ENCODE results near the gene CASKIN1.
"Not testable (repeated sequence)": the region's sequence is repeated elsewhere in the genome, so short reads cannot be mapped to it uniquely, and the experiment has no call there.

The CASKIN1 gene, protein sequence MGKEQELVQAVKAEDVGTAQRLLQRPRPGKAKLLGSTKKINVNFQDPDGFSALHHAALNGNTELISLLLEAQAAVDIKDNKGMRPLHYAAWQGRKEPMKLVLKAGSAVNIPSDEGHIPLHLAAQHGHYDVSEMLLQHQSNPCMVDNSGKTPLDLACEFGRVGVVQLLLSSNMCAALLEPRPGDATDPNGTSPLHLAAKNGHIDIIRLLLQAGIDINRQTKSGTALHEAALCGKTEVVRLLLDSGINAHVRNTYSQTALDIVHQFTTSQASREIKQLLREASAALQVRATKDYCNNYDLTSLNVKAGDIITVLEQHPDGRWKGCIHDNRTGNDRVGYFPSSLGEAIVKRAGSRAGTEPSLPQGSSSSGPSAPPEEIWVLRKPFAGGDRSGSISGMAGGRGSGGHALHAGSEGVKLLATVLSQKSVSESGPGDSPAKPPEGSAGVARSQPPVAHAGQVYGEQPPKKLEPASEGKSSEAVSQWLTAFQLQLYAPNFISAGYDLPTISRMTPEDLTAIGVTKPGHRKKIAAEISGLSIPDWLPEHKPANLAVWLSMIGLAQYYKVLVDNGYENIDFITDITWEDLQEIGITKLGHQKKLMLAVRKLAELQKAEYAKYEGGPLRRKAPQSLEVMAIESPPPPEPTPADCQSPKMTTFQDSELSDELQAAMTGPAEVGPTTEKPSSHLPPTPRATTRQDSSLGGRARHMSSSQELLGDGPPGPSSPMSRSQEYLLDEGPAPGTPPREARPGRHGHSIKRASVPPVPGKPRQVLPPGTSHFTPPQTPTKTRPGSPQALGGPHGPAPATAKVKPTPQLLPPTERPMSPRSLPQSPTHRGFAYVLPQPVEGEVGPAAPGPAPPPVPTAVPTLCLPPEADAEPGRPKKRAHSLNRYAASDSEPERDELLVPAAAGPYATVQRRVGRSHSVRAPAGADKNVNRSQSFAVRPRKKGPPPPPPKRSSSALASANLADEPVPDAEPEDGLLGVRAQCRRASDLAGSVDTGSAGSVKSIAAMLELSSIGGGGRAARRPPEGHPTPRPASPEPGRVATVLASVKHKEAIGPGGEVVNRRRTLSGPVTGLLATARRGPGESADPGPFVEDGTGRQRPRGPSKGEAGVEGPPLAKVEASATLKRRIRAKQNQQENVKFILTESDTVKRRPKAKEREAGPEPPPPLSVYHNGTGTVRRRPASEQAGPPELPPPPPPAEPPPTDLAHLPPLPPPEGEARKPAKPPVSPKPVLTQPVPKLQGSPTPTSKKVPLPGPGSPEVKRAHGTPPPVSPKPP (N-terminal part only)

DNA sequence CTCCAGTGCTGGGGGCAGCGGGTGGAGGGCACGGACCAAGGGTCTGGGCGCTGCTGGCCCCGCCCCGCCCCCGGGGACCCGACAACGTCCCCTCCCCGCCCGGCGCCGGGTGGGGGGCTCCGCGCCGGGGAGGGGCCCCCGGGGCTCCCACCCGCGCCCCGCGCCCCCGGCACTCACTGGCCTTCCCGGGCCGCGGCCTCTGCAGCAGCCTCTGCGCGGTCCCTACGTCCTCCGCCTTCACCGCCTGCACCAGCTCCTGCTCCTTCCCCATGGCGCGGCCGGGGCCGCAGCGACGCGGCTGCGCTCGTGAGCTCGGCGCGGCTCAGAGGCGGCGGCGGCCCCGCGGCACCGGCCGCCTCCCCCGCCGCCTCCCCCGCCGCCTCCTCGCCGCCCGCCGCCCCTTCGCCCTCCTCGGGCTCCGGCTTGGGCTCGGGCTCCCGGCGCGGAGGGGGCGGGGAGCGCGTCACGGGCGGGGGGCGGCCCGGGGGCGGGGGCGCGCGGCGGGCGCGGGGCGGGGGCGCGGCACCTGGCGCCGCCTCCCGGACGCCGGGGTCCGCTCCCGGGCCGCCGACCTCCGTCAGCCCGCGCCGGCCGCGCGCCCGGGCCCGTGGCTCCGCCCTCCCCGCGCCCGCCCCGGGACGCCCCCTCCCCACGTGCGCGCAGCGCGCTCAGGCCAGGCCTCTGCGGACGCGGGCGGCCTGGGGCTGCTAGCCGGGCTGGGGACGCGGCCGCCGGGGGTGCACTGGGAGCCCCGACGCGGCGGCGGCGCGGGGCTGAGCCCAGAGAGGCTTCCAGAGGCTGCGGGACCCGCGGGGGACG lies at the start of gene CASKIN1:
Gene CASKIN1, minus strand, starts transcription at position 444 of the 819 bp plus-strand sequence. Its CDS starts 173 bp downstream, at position 271.
- DNase-seq (ENCODE audit: low read depth in 2 of 2) = no peak

DNA sequence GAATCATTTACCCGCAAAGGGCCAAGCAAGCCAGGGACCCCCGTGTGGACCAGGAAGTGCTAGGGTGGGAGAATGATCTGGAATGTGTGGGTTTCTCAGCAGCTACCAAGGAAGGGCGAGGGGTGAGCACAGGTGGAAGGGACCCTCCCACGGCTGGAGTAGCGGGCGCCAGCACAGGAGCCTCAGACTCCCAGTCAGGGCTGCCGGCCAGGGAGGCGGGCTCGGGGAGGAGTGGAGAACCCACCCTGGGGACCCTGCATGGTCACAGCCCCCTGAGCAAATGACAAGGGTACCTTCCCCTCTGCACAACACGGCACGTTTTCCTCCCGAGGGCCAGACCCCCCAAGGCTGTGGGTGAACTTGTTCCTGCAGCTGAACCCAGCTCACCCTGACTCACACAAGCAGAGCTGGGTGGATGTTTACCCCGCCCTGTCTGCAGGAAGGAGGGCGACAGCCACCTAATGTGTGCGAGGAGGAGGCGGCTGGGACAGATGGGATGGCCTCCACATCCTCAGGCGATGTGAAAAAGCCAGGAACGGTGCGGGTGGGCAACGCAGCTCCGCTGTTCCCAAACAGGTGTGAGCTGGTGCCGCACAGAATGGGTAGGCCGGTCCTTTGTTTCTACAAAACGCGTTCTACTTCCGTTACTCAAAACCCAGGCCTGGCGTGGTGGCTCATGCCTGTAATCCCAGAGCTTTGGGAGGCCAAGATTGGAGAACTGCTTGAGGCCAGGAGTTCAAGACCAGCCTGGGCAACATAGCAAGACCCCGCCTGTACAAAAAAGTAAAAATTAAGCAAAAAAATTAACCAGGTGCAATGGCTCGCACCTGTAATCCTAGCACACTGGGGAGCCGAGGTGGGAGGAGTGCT lies 48.8 kb upstream of the CASKIN1 start:
- no peak for DNase-seq (ENCODE audit: low read depth in 2 of 2)

DNA sequence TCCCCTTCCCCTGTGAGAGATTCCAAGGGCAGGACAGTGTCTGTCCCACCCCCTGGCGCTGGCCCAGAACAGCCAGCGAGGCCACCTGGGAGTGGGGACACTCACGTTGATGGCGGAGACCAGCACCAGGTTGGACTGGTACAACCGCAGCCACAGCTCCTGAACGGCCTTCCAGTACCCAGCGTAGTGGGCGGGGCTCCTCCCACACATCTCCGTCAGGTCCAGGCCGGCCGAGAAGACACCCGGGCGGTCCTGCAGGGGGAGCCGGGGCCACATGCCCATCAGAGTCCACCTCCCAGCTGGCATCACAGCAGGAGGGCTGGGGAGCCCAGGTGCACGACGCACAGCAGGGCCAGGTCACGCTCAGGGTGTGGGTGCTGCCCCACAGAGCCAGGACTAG lies 47.9 kb upstream of the CASKIN1 start:
- no peak for DNase-seq (ENCODE audit: low read depth in 2 of 2)

DNA sequence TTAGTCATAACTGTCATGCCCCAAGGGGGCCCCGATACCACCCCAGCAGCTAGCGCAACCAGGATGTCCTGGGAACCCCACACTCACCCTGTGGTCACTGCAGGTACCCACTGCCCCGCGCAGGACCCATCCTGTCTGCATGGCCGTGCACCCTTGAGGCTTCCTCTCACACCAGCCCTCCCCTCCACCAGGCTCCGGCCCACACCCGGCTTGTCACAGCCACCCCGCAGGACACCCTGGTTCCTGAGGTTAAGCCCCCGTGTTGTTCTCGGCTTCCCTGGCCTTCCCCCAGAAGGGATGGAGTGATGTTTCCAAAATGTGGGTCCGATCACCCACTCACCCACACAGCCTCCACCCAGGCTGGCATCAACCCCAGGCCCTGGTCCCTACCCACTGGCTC lies 47.4 kb upstream of the CASKIN1 start:
- DNase-seq (ENCODE audit: low read depth in 2 of 2) = no peak

DNA sequence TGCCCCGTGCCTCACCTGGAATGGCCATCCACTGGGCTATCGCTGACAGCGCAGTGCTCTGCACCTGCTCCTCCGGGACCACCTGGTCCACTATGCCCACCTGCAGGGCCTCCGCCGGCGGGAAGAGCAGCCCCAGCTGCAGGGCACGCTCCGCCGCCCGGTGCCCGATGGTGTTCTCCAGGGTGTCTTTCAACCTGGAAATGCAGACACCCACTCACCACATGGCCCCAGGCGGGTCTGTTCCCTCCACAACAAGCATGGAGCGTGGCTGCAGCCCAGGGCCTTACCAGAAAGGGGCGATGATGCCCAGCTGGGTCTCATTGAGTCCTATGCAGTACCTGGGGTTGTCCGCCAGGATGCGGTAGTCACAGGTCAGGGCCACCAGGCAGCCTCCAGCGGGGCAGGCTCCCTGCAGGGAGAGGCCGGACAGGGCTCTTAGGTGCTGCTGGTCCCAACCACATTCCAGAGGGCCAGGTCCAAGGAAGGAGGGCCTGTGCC lies 46.7 kb upstream of the CASKIN1 start:
- no peak for DNase-seq (ENCODE audit: low read depth in 2 of 2)

DNA sequence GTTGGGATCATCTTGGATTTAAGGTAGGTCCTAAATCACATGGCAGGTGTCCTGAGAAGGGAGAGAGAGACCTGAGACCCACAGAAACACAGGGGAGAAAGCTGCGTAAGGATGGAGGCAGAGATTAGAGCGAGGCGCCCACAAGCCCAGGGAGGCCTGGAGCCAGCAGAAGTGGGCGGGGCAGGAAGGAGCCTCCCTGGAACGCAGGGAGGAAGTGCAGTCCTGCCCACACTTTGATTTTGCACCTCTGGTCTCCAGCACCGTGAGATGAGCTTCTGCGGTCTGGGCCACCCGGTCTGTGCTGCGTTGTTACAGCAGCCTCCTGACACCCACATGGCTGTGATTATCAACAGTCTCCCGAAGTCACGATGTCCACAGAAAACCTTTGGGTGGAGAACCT lies 46.2 kb upstream of the CASKIN1 start:
- DNase-seq (ENCODE audit: low read depth in 2 of 2) = no peak

DNA sequence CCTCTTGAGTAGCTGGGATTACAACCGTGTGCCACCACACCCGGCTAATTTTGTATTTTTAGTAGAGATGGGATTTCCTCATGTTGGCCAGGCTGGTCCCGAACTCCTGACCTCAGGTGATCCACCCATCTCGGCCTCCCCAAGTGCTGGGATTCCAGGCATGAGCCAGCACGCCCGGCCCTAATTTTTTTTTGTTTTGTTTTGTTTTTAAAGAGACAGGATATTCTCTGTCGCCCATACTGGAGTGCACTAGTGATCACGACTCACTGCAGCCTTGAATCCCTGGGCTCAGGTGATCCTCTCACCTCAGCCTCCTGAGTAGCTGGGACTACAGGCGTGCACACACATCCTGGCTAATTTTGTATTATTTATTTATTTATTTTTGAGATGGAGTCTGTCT lies 43.9 kb upstream of the CASKIN1 start:
- DNase-seq (ENCODE audit: low read depth in 2 of 2) = not testable (repeated sequence)

DNA sequence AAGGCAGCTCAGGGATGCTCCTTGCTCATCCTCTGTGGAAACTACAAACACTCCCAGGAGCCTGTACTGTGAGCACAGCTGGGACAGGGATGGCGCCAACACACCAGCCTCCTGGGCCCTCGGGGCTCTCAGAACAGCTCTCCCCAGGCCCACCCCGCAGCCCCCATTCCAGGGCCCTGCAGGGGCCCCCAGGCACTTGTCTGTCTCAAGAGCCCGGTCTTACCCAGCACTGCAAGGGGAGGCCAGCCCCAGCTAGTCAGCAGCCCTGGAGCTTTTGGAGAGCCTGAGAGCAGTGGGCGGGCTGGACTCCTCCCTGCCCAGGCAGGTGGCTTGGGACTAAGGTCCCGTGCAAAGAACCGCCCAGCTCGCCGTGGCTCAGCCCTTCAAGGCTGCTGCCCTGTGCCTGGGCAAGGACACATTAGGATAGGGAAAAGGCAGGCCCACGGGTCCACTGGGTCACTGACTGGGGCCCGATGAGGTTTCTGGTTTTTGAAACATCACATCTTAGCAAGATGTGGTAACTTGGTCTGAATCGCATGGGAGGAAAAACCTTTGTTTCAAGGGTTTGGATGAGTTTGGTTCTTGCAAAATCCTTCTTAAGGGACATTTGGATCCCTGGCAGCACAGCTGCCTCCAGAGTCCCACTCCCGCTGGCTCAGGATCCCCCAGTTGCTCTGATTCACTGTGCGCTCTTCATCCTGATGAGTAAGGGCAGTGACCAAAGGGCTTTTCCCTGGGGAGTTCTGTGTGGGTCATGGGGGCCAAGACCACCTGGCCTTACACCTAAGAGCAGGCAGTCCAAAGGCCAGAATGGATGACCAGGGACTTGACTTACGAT lies 42.7 kb upstream of the CASKIN1 start:
- no peak for DNase-seq (ENCODE audit: low read depth in 2 of 2)

DNA sequence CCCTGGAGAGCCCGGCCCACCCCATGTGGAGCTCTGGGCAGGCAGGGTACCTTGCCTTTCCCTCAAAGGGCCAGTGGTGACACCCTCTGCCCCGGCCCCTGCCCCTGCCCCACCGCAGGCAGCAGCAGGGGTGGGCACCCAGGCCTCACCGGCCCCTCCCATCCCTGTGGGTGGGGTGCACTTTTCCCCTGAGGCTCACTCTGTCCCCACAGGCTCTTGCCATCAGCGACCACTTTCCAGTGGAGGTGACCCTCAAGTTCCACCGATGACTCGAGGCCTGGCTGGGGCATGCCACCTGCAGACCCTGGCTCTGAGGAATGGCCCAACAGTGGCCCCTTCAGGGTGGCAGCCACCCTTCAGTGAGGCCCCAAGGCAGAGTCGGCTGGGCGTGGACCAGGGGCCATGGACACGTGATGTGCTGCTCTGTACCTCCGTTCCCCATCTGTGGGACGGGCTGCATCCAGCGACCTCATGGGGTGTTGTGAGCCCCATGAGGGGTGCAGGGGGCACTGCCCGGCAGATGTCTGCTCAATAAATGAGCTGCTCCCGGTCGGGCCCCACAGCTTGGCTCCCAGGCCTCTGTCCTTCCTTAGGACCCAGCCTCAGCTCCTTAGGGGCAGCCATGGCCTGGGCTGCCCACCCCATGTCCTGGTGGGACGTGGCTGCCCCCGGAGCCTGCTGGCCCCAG lies 41.9 kb upstream of the CASKIN1 start:
- no peak for DNase-seq (ENCODE audit: low read depth in 2 of 2)

DNA sequence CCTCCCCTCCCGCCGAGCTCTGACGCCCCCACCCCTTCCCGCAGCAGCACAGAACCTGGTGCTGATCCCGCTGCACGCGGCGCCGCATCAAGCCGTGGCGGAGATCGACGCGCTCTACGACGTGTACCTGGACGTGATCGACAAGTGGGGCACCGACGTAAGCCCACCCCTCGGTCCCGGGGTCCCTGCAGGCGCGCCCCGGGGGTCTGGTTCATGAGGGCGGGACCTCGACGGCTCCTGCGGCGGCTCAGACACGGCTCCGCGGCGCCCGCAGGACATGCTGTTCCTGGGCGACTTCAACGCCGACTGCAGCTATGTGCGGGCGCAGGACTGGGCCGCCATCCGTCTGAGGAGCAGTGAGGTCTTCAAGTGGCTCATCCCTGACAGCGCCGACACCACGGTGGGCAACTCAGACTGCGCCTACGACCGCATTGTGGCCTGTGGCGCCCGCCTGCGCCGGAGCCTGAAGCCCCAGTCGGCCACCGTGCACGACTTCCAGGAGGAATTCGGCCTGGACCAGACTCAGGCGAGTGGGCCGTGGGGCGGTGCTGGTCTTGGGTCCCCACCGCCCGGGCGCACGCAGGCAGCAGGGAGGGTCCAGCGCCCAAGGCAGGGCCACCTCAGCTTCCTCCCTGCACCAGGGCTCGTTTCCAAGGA lies 41.2 kb upstream of the CASKIN1 start:
- DNase-seq (ENCODE audit: low read depth in 2 of 2) = no peak

DNA sequence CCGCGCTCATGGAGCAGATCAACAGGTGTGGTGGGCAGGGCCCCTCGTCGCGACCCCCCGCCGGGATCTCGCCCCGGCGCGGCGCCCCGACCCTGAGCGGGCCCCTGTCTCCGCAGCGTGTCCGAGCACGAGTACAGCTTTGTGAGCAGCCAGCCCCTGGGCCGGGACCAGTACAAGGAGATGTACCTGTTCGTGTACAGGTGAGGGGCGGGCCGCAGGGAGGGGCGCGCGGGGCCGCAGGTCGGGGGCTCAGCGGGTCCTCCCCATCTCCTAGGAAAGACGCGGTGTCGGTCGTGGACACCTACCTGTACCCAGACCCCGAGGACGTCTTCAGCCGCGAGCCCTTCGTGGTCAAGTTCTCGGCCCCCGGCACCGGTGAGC lies 40.7 kb upstream of the CASKIN1 start:
- DNase-seq (ENCODE audit: low read depth in 2 of 2) = no peak

DNA sequence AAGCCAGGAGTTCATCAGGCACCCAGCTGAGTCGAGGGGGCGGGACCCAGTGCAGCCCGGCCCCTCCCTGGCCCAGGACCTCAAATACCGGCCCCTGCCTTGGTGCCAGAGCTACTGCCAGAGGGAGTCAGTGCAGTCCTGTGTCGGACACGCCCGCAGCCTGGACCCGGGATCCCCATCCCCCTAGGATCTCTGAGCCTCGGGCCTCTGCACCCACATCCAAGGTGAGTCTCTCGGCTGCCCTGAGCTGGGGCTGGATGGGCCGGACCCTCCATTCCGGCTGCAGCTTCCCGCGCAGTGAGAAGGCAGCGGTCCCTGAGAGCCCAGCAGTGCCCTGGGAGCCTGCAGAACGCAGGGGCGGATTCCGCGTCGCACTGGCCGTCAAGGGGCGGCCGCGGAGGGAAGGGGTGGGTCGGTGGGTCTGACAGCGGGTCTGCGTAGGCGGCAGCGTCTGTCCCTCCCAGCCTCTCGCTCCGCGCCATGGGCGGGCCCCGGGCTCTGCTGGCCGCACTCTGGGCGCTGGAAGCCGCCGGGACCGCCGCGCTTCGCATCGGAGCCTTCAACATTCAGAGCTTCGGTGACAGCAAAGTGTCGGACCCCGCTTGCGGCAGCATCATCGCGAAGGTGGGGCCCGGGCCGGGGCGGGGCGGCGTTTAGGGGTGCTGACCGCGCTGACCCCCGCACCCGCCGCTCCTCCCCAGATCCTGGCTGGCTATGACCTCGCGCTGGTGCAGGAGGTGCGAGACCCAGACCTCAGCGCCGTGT lies 40.1 kb upstream of the CASKIN1 start, which contains the start of gene DNASE1L2:
Gene DNASE1L2, plus strand, starts transcription at position 108 of the 765 bp plus-strand sequence. Its CDS starts 373 bp downstream, at position 481.
- no peak for DNase-seq (ENCODE audit: low read depth in 2 of 2)

DNA sequence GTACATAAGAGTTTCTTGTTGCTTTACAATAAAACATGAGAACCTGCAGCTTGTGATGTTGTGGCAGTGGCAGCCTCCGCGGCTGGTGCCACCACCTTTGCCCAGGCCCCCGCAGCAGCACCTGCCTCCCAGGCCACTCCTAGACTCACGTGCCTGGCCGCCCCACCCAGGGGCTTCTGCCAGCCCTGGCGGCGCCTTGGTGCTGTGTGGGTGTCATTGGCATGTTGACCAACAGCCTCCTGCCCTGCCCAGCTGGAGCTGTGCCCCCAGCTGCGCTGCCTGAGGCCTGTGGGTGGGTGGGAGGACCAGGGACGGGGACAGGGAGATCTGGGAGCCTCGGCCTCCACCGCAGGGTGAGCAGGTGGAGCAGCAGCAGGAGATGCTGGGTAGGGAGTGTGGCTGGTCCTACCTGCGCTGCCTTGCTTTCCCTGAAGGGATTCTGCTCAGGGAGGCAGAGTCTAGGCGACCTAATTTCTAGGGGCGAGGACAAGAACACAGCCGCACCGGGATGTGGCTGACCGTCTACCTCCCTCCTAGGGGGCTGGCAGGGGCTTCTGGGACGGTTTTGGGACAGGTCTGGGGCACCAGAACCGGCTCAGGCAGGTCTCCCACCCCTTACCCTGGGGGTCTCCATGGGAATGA lies 39.4 kb upstream of the CASKIN1 start:
- no peak for DNase-seq (ENCODE audit: low read depth in 2 of 2)

DNA sequence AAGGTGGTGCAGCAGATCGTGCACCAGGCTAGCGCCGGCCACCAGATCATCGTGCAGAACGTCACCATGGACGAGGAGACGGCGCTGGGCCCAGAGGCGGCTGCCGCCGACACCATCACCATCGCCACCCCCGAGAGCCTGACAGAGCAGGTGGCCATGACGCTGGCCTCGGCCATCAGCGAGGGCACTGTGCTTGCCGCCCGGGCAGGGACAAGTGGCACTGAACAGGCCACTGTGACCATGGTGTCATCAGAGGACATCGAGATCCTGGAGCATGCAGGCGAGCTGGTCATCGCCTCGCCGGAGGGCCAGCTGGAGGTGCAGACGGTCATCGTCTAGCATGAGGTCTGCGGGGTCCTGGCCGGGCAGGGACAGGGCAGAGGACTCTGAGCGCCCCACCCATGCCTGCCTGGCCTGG lies 38.8 kb upstream of the CASKIN1 start:
- no peak for DNase-seq (ENCODE audit: low read depth in 2 of 2)

DNA sequence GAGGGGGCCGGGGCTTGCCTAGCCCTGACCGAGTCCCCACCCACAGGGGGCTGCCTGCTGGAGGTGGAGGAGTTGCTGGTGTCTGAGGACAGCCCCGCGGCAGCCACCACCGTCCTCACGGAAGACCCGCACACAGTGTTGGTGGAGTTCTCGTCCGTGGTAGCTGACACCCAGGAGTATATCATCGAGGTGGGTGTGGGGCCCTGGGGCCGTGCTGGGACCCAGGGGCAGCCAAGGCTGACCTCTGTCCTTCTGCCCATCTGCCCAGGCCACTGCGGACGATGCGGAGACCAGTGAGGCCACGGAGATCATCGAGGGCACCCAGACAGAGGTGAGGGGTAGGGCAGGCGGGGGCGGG lies 38.4 kb upstream of the CASKIN1 start:
- no peak for DNase-seq (ENCODE audit: low read depth in 2 of 2)
